ENCODE measurements around the gene OPTN.

OPTN gene

DNA sequence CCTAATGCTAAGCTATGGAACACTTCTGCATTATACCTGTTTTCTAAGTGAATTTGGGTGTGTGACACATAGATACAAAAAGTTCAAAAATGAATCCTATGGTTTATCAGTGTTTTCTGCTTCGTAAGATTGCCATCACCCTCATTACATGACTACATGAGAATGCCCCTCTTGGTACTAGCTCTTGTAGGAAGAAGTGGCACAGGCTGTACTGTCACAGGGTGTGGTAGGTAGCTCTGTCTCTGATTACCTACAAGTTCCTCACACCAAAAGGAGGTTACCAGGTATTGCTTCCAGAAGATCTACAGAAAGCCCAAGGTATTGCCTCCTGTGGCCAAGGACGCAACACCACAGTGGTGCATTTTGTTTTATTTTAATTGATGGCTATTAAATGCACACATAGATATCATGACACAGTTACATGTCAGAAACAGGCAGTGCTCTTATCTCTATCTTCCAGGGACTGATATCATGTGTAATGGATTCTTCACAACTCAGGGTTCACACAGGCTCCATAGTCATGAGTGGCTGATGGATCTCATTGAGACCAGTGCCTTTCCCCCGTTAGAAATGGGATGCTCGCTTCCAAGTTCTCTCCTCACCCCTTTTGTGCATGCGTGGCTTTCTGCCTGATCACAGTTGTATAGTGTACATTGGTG, 6.6 kb downstream of the OPTN start:
- DNase-seq (ENCODE audit: low spot score) = no peak
- TF ChIP-seq, protein P1, sequence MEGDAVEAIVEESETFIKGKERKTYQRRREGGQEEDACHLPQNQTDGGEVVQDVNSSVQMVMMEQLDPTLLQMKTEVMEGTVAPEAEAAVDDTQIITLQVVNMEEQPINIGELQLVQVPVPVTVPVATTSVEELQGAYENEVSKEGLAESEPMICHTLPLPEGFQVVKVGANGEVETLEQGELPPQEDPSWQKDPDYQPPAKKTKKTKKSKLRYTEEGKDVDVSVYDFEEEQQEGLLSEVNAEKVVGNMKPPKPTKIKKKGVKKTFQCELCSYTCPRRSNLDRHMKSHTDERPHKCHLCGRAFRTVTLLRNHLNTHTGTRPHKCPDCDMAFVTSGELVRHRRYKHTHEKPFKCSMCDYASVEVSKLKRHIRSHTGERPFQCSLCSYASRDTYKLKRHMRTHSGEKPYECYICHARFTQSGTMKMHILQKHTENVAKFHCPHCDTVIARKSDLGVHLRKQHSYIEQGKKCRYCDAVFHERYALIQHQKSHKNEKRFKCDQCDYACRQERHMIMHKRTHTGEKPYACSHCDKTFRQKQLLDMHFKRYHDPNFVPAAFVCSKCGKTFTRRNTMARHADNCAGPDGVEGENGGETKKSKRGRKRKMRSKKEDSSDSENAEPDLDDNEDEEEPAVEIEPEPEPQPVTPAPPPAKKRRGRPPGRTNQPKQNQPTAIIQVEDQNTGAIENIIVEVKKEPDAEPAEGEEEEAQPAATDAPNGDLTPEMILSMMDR (IDR thresholded peaks at IDR 0.05) = no peak
- H3K4me3 ChIP-seq = no peak overlapping the region
- H3K27ac ChIP-seq = no peak overlapping the region

DNA sequence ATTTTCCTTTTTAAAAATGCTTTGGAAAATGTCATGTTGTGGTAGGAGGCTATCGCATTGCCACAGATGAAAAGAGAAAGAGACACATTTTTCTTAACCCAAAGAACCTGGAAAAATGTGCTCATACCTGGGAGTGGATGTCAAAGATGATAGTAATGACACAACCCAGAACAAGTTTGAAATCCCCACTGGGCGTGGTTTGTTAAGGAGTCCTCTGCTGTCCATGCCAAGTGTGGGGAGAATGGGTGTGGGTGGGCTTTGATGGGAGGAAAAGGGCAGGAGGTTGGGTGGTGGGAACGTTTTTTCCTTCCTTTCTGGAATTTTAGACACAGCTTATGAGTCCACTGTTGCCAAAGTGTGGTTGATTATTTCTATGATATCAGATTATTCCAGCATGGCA, 10.9 kb downstream of the OPTN start:
- no peak for DNase-seq (ENCODE audit: low spot score)
- TF ChIP-seq, protein P1 (IDR thresholded peaks at IDR 0.05) = no peak
- H3K27ac ChIP-seq = no peak overlapping the region
- H3K4me3 ChIP-seq = no peak overlapping the region

DNA sequence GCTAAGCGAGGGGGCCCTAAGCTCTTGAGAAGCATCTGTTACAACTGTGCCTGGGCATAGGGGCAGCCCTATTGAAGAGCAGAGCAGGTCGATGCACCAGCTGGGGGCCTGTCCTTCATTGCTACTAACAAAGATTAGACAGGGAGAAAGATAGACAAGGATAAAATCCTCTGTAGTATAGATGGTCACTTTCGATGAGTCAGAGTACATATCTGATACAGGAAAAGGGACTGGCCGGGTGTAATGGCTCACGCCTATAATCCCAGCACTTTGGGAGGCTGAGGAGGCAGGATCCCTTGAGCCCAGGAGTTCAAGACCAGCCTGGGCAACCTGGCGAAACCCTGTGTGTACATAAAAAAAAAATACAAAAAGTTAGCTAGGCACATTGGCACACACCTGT, 13.6 kb downstream of the OPTN start:
- TF ChIP-seq, protein P1 (IDR thresholded peaks at IDR 0.05) = no peak
- DNase-seq (ENCODE audit: low spot score) = no peak
- H3K27ac ChIP-seq = no peak overlapping the region
- H3K4me3 ChIP-seq = no peak overlapping the region

DNA sequence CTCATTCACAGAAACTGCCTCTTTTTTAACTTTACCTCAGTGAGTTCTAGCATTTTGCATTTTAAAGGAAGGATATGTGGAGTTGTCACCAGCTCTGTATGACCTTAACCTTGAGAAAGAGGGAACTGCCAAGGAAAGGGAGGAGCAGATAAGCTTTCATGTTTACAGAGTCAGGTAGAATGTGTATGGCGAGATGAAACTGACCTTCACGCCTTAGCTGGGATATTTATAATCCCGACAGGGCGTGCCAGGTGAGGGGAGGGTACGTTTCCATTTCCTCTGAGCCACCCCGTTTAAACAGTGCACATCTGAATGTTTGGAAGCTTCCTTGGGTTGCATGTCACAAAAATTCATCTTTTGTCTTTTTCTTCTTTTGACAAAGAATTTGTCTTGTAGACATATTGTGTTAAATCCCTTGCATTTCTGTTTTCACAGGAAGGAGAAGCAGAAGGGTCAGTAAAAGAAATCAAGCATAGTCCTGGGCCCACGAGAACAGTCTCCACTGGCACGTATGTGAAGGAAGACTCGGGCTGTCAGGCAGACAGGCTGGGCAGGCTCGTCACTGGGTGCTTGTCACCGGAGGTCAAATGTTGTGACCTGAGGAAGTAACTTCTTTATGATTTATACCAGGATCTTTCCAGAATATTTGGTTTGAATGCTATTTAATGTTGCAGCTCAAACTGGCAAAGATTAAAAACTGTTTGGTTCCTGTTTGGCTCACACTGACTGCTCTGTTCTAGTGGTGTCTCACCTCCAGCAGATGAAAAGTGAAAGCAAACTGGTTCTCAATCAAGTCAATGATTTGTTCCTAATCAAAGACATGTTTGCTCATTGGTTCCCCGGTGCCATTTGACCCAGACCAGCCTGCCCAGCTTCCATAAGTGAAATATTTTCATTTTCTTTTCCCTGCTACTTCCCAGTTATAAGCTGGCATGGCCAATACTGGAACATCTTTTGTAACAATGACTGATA, 16.2 kb downstream of the OPTN start:
- no peak for DNase-seq (ENCODE audit: low spot score)
- TF ChIP-seq, protein P1 (IDR thresholded peaks at IDR 0.05) = no peak
- no peak overlapping the region for H3K27ac ChIP-seq
- H3K4me3 ChIP-seq = no peak overlapping the region

DNA sequence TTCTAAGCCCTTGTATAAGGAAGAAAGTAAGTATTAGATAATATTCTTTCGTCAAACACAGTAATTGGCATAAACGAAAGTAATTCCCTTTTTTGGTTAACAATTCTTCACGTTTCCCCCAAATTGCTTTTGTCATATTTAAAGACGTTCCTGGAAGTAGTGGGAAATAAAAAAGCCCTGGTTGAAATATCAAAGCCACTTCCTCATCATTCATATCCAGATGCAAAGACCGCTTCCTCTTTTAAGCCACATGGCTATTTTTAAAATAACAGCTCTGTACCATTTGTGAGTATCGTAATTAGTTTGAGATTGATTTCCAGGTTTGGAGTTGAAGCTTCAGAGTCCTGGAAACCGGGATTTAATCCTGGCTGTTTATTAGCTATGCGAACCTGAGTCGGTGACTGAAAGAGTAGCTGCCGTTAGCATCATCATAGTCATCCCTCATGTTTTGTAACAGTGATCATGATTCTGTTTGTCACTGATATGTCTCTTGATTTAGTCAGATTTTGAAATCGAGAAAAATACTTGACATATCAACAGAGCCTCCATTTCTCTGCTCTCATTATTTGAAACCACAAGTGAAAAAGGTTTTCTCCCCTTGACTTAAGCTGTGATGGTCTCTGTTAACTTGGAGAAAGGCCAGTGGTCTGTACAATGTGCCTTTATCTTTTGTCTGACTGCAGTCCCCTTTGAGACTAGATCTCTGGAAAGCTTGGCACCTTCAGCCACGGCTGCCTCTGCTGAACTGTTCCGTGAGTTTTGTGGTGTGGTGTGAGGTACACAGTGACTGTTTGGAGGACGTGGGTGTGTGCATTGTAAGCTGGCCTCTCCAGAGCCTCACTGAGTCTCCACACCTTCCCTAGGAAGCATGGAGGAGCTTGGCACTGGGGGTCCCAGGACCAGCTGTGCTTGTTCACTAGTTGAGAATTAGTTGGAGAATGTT, 18.1 kb downstream of the OPTN start:
- H3K4me3 ChIP-seq = no peak overlapping the region
- TF ChIP-seq, protein P1 (IDR thresholded peaks at IDR 0.05) = no peak
- no peak overlapping the region for H3K27ac ChIP-seq
- DNase-seq (ENCODE audit: low spot score) = no peak

DNA sequence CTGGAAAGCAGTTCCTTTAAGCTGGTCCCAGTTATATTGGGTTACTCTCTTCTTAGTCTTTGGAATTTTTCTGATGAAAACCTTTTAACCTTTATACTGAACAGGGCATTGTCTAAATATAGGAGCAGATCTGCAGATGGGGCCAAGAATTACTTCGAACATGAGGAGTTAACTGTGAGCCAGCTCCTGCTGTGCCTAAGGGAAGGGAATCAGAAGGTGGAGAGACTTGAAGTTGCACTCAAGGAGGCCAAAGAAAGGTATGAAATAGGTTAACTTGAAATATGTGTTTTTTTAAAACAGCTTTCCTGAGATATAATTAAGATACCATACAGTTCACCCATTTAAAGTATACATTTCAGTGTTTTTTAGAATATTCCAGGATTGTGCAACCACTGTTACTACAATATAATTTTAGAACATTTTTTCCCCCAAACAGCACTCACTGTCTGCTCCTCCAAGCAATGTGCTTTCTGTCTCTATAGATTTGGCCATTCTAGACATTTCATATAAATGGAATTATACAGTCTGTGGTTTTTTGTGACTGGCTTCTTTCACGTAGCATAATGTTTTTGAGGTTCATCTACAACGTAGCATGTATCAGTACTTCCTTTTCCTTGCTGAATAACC, 18.9 kb downstream of the OPTN start:
- TF ChIP-seq, protein P1 (IDR thresholded peaks at IDR 0.05) = no peak
- DNase-seq (ENCODE audit: low spot score) = no peak
- Histone ChIP-seq H3K4me3 (no peak overlapping the region), H3K27ac (no peak overlapping the region)

Data from coronary artery (tissue), 2 donors.